Measurements from ENCODE around the gene CDH22. TPM values are rescaled to one million over a fixed set of nuclear protein-coding genes. Genes with fewer than 3 reads are reported as not detected.

The CDH22 gene
- total and polyA plus RNA-seq, 10 of the 15 experiments (the other 5 are each of a cell fraction or from before 2014, with no cell fraction given): not detected

DNA sequence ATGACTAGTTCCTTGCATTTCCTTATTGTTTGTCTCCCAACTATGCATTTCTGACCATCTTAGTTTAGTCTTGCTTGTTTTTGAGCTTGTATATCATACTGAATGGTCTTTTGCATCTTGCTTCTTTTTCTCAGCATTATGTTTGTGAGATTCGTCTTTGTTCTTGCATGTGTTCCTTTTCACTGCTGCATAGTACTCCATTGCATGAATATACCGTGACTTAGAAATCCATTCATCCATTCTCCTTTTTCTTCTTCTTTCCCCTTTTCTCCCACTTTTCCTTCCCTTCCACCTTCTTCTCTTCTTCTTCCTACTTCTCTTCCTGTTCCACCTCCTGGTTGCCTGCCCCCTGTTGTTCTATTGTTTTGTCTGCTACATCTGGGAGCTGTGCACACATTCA lies 42.8 kb downstream of the CDH22 start (continued):
- TF ChIP-seq, protein P1, sequence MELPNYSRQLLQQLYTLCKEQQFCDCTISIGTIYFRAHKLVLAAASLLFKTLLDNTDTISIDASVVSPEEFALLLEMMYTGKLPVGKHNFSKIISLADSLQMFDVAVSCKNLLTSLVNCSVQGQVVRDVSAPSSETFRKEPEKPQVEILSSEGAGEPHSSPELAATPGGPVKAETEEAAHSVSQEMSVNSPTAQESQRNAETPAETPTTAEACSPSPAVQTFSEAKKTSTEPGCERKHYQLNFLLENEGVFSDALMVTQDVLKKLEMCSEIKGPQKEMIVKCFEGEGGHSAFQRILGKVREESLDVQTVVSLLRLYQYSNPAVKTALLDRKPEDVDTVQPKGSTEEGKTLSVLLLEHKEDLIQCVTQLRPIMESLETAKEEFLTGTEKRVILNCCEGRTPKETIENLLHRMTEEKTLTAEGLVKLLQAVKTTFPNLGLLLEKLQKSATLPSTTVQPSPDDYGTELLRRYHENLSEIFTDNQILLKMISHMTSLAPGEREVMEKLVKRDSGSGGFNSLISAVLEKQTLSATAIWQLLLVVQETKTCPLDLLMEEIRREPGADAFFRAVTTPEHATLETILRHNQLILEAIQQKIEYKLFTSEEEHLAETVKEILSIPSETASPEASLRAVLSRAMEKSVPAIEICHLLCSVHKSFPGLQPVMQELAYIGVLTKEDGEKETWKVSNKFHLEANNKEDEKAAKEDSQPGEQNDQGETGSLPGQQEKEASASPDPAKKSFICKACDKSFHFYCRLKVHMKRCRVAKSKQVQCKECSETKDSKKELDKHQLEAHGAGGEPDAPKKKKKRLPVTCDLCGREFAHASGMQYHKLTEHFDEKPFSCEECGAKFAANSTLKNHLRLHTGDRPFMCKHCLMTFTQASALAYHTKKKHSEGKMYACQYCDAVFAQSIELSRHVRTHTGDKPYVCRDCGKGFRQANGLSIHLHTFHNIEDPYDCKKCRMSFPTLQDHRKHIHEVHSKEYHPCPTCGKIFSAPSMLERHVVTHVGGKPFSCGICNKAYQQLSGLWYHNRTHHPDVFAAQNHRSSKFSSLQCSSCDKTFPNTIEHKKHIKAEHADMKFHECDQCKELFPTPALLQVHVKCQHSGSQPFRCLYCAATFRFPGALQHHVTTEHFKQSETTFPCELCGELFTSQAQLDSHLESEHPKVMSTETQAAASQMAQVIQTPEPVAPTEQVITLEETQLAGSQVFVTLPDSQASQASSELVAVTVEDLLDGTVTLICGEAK (IDR thresholded peaks at IDR 0.05; ENCODE audit: borderline replicate concordance): no peak
- TF ChIP-seq SMAD5 (IDR thresholded peaks at IDR 0.05; ENCODE audit: low read depth): no peak
- no peak for TF ChIP-seq SMARCA5 (IDR thresholded peaks at IDR 0.05)
- TF ChIP-seq PAX8 (IDR thresholded peaks at IDR 0.05): no peak

DNA sequence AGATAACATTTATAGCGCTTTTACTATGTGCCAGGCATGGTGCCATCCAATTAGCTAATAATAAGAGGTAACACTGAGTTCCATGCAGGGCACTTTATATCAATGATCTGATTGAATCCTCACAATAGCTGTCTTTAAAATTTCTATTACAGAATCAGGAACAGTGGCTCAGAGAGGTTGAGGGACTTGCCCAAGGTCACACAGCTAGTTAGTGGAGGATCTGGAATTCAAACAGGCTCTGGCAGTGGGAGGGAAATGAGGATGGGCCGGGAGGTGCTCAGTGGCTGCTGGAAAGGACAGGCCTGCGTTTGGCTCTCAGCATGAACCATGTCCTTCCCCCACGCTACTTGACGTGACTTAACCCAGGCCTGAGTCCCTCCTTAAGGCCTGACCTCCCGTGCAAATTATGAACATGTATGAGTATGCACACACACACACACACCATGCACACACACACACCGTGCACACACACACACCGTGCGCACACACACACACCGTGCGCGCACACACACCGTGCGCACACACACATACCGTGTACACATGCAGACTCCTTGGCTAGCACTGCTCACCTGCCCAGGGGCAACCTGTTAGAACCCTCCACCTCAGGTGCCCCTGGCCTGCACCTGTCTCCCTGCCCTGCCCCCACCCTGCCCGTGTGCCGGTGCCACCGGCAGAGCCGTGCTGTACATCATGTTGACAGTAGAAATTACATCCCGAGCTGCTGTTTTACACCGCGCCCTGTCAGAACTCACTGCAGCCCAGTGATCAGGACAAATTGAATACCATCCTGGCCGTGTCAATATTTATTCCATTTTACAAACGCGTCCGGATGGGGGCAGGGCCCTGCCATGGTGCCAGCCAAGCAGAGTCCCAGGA lies 43.7 kb downstream of the CDH22 start:
- BruUV-seq (replicated peaks): no TSS peak
- no peaks in the 10 kb centered on the region for H3K36me3 ChIP-seq (ENCODE audit: control insufficient read depth in 2 of 2, insufficient read depth in 2 of 2, low read length in 1 of 2)
- H3K4me1 ChIP-seq (ENCODE audit: control insufficient read depth, insufficient read depth, low read length): no peaks in the 10 kb centered on the region
- intact Hi-C loops (cut with micrococcal nuclease; ENCODE audit: unreplicated experiment): no loop called here
- SMC1A ChIA-PET (ENCODE audit: uncharacterized antibody, unreplicated experiment): no interaction called here
- RAD21 ChIA-PET (ENCODE audit: unreplicated experiment): no interaction called here
- no peaks in the 10 kb centered on the region for H3K9me3 ChIP-seq (replicated peaks; ENCODE audit: control insufficient read depth, insufficient read depth, low read length)
- POLR2A ChIA-PET: no interaction called here
- no peaks in the 10 kb centered on the region for H3K79me2 ChIP-seq (ENCODE audit: control insufficient read depth, insufficient read depth, low read length)
- in situ Hi-C loops (cut with MboI): no loop called here
- H3K4me2 ChIP-seq (ENCODE audit: control insufficient read depth, insufficient read depth): no peak overlapping the region
- H3K27ac ChIP-seq (ENCODE audit: control insufficient read depth, insufficient read depth): no peak overlapping the region
- H3K27me3 ChIP-seq (replicated peaks in 1 of 2; ENCODE audit: control insufficient read depth in 2 of 2, insufficient read depth in 2 of 2, low read length in 1 of 2): peaks cover 4% of the 10 kb centered on the region in 2 experiments; a peak in 3 of 4 replicates
- H4K20me1 ChIP-seq (ENCODE audit: control insufficient read depth, insufficient read depth): no peaks in the 10 kb centered on the region
- no peak overlapping the region for H2AFZ ChIP-seq (ENCODE audit: control insufficient read depth, low read depth, low read length)
- DNase-seq (ENCODE audit: low read depth, low spot score) (no peak), ATAC-seq (no peak), FAIRE-seq (no peak)
- H3K4me3 ChIP-seq: no peak overlapping the region
- no peak overlapping the region for H3K9ac ChIP-seq (ENCODE audit: control insufficient read depth, insufficient read depth, low read length)
- WGBS (ENCODE audit: insufficient coverage, insufficient replicate concordance, low lambda C conversion rate, missing lambda C conversion rate): 52% methylated on average over 26 of the region's 26 CpGs
- CTCF ChIA-PET: no interaction called here
- TF ChIP-seq STAT1 (conservative IDR thresholded peaks at IDR 0.05): no peak
- no peak for TF ChIP-seq PAX5 (IDR thresholded peaks at IDR 0.05; ENCODE audit: borderline replicate concordance, low read depth, low read length)
- TF ChIP-seq FOXM1 (IDR thresholded peaks at IDR 0.05; ENCODE audit: low read depth, low read length): no peak
- TF ChIP-seq JUND (IDR thresholded peaks at IDR 0.05; ENCODE audit: low read depth, low read length): no peak
- no peak for TF ChIP-seq FOXK2 (IDR thresholded peaks at IDR 0.05)

All from GM12878 (cell line).